Hematopoietic multipotent progenitor cell treated with erythropoietin and hydrocortisone succinate and interleukin-3 and kit ligand, for 8 days (in vitro differentiated cells): ENCODE data around the gene COMMD1.
"Not testable (repeated sequence)": the region's sequence is repeated elsewhere in the genome, so short reads cannot be mapped to it uniquely, and the experiment has no call there.

ENCODE experiments used
- DNase-seq: peaks from one replicate; pipeline ENCODE4 v3.0.0-alpha.2; 2015

COMMD1 gene

DNA sequence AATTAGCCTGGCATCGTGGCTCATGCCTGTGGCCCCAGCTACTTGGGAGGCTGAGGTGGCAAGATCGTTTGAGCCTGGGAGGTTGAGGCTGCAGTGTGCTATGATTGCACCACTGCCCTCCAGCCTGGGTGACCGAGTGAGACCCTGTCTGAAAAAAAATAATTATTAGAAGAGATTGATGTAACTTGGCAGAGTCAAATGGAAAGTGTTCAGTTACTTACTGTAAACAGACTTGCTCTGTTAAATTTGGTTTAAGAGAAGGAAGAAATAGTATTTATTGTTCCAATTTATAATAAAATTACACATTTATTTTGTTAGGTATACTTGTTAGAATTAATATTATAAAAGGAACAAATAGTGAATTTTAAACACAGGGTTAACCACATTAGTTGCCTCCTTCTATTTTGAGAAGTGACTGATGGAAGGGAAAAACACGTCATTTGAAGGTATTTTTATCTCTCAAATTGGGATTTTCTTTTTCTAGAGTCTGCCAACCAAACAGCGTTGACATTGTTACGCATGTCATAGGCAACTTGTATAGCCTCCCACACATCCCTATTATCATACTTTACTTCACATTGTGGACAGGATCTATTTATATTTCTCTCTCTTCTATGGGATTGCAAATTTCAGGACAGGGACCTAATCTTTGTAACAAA lies 171.6 kb downstream of the COMMD1 start:
- no peak for DNase-seq

DNA sequence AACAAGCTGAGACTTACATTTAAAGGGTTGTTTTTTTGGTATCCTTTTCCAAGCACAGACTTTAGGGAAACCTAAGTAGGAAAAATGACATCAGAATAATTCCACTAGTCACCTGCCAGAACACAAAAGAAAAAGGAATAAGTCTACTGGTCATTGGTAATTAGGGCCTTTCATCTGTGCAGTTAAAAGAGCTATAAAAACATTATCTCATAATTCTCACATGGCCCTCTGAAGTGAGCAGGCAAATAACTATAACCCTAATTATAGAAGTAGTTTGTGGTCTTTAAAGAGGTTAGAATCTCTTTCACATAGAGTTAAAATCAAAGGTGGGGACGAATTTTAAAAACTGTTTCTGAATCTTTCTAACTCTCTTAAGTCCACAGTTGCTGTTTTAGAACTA lies 179.3 kb downstream of the COMMD1 start:
- DNase-seq: no peak

DNA sequence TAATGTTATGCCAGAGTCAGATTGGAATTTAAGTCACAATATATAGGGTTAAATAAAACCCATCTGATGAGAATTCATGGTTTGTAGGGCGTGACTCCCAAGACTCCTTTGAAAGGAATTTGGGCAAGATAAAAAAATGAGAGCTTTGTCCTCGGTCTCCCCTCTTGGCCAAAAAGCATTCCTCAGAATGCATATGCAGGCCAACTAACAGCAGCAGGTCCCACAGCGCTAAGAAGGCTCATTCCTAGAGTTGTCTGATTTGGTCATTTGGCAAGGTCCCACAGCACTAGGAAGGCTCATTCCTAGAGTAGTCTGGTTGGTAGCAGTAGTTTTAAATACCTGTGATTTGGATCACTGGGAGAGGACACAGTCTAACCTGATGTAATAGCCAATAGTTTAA lies 184.2 kb downstream of the COMMD1 start:
- no peak for DNase-seq

DNA sequence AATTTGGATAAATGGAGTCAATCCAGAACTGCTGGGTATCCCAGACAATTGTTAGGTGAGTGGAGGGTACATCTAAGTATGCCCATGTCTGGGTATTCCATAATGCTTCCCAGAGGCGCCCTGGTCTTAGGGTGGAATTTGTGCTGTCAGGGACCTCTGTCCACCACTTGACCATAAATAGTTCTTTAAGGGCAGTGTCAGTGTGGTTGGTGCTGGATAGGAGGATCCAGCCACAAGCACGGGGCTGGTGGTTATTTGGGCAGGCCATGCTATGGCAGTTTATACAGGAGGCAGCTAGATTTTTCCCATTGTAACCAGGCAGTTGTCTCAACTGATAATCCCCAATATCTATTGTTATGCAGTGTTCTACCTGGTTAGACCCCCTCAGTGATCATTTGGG lies 186.0 kb downstream of the COMMD1 start:
- DNase-seq: no peak

DNA sequence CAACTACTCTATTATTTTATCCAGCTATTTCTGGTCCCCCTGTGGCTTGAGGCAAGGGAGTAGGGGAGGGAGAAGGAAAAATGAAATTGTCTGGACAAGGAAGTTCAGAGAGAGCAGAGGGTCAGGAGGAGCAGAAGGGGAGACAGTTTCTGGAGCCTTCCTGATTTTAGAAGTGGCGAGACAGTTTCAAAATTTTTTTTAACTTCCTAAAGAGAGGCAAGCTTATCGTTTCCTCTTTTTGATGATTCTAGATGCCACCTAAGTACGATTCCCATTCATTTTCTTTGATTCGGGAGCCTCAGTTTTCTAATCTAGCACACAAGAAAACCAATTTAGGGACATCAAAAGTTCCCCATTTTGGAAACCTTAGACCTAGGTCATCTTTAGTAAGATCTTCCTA lies 193.6 kb downstream of the COMMD1 start:
- DNase-seq: no peak

DNA sequence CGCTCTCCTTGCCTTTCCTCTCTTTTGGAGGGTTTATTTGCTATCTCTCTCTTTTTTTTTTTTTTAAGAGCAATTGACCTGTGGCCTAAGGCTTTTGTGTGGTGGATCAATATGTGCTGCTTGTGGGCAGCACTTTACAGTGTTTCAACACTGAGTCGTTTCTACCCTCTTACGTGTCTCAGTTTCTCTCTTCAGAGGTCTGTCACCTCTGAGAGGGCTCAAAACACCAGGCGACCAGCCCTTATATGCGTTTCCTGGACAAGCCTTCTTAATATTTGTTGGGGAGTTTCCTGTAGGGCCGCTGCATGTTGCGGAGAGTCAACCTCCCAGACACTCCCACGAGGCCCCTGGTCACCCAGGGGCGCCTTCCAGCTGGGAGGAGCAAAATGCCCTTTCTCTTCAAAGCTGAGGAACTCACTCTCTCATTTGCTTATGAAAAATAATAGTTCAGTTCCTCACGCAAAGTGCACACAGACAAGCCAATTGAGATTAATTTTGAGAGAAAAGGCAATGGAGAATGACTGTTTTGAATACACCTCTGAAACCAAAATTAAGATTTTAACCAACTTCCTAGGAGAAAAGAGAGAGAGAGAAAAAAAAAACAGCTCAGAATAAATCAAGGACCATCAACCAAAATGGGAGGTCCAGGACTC lies 194.2 kb downstream of the COMMD1 start:
- DNase-seq: no peak

DNA sequence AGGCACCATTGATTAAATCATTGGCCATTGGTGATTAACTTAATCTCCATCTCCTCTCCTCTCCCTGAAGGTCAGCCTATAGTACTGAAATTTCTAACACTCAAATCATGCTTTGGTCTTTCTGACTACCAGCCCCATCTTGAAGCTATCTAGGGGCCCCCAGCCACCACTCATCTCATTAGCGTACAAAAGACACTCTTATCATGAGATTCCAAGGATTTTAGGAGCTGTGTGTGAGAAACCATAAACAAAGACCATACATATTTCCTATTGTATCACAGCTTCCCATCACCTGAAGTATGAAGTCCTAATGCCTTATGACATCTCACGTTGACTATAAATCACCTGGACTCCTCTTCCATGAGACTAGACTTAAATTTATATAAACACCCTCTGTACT lies 196.4 kb downstream of the COMMD1 start:
- no peak for DNase-seq

DNA sequence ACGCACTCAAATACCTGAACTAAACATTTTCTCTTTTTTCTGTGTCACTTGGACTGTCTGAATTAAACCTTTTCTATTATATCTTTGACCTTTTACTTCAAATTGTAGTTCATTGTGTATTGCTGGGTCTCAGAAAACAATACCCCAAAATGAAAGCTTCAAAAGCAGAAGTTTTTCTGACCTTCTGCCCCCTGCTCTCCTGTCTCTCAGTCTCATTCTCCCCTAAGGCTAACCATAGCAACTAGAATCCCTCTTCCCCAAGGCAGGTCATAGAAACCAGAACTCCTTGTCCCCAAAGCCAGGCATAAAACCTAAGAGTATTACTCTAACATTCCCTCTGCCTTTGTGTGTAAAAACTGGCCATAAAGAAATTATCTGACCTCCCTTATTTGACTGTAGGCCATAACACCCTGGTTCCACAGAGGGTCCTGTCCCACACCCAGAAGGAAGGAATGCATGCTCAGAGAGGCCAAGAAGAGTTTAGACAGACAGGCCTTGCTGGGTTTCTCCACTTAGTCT lies 197.0 kb downstream of the COMMD1 start:
- no peak for DNase-seq

DNA sequence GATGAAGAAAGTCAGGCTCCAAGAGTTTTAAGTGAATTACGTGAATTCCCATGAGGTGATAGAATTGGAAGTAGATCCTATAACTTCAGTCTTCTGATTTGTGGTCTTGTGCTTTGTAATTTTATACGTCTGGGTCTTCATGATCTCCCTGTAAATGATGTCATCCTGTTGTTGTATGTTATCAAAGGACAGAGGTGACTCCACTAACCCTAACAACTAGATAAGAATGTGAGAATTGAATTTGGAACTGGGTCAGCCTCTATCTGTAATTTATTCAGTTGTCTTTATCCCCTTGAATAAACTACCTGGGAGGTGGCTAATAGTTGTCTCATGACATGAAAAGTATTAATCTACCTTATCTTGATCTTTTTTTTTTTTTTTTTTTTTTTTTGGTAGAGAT lies 204.1 kb downstream of the COMMD1 start:
- no peak for DNase-seq

DNA sequence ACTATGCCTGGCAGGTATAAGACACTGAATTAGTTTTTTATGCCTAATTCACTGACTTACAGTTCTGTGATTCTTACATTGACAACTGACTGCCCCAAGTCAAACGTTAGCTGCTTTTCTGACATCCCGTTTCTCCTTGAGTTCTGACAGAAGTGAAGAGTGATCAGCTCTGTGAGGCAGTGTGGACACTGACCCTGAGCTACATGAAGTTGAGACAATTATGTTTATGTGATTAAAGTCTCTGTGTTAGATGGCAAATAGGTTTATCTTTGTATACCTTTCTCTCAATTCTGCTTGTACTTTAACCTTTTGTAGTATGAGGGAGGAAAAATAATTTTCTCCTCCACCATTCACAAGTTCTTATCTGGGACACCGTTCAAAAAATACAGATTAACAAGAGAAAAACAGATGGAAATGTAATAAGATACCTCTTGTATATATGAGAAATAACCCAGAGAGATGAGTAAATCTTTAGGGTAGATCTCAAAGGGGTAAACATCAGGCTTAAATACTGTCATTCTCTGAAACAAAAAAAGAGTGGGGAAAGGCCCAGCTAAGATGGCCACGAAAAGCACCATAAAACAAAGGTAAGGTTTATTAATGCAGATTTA lies 205.0 kb downstream of the COMMD1 start:
- no peak for DNase-seq

DNA sequence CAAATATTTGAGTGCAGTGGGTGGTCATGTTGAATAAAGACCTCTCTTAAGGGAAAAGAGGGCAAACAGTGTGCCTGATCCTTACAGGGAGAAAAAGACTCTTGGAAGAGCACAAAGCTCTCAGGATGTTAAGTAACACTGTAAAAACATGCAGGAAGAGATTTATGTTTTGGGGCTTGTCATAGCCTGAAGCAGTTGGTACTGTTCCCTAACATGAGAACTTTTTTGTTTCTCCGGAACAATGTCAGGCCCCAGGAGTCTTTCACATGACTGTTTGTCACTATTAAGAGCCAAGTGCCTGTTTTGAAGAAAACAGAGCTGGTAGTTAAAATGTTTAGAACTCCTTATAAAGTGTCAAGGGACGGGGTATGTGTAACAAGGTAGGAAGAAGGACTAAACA lies 206.7 kb downstream of the COMMD1 start:
- DNase-seq: no peak

DNA sequence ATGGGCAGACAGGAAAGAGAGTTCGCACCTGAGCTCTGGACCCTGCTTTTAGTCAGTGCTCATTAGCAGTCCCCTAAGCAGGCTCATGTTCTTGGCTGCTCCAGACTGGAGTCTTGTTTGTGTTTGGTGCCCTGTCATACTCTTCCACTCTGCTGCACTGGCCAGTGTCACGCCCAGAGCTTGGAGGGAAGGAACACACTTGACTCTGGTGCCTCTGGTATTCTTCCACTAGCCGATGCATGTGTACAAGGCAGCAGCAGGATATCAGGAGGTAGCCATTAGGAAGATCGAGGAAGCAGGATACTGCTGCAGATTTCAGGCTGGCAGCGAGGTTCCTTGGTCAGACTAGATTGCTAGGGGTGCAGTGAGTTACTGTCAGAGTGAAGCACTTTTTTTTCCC lies 209.1 kb downstream of the COMMD1 start:
- DNase-seq: no peak

DNA sequence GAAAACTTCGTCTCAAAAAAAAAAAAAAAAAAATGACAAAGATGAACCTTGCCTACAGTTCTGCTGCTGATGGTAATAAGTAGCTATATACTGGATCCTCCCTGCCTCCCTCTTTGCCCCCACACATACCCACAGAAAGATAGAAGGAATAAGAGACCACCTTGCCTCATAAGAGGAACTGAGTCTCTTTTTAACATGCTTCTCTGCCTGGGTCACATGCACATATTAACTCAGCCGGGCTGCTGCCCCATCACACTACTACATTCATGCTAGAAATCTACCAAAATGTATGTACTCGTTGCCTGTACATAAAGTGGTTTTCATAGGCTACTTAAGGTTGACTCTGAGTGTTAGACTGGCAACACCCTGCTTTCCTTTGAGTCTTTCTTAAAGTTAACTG lies 211.5 kb downstream of the COMMD1 start:
- DNase-seq: peak; percentile 17

DNA sequence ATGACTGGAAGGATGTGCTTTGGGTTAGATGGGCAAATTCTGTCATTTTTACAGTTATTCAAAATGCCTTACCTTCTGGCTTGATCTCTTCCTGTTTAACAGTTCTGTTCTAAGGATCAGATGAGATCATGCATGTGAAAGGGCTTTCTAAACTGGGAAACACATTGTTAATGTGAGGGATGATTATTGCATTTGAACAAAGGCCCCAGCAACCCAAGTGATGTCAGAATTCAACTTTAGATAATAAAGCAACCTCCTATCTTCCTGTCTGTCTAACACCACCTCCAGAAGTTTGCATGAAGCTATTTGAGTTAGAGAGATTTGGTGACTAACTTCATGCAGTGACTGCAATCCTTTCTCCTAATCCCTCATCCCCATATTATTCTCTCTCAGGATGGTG lies 212.7 kb downstream of the COMMD1 start:
- DNase-seq: no peak

DNA sequence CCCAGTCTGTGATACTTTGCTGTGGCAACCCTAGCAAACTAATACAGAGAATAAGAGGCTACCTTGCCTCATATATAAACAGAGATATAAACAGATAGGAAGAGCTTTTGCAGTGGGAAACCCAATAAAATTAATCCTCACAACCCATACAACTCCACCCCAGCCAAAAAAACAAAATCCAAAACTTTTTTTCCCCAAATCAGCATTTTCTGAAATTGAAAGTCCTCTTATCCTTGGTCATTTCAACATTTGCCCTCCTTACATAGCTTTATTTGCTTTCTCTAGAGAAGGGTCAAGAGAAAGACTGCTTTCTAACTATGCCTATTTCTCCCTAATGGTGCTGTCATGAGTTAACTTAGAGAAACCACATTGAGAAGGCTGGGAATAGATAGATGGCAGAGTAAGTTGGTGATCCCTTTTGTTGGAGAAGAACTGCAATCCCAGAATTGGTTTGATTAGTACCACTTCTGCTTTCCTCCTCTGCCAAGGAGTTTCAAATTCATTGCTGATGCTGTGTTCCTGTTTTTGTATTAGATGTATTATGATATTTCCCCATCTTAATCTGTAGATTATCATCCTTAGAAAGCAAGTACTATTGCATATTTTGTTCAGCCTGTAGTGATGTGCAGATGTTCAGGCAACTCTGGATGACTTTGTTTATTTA lies 214.0 kb downstream of the COMMD1 start:
- DNase-seq: no peak

DNA sequence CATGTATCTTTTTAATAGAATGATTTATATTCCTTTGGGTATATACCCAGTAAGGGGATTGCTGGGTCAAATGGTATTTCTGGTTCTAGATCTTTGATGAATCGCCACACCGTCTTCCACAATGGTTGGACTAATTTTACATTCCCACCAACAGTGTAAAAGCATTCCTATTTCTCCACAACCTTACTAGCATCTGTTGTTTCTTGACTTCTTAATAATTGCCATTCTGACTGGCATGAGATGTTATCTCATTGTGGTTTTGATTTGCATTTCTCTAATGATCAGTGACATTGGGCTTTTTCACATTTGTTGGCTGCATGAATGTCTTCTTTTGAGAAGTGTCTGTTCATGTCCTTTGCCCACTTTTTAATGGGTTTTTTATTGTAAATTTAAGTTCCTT lies 220.8 kb downstream of the COMMD1 start:
- DNase-seq: not testable (repeated sequence)

DNA sequence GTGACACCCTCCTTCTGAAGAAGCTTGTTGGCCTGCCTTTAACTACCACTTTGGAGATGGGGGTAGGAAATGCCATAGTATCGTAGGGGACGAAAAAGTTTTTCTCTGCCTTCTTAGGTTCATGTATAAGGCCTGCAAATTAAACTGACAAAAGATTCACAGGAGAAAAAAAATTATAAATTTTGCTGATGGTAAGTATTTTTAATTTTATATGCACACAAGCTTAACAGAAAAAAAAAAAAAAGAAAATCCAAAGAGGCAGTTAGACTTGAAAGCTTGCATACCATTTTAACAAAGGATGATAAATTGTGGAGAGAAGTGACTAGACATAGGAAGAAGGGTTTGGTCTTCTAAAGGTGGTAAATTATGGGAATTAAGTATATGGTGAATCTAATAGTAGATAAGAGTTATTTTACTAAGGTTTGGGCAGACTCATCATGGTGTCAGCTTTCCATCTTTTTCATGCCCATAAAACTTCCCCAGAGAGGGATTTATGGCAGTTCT lies 227.9 kb downstream of the COMMD1 start:
- DNase-seq: no peak

DNA sequence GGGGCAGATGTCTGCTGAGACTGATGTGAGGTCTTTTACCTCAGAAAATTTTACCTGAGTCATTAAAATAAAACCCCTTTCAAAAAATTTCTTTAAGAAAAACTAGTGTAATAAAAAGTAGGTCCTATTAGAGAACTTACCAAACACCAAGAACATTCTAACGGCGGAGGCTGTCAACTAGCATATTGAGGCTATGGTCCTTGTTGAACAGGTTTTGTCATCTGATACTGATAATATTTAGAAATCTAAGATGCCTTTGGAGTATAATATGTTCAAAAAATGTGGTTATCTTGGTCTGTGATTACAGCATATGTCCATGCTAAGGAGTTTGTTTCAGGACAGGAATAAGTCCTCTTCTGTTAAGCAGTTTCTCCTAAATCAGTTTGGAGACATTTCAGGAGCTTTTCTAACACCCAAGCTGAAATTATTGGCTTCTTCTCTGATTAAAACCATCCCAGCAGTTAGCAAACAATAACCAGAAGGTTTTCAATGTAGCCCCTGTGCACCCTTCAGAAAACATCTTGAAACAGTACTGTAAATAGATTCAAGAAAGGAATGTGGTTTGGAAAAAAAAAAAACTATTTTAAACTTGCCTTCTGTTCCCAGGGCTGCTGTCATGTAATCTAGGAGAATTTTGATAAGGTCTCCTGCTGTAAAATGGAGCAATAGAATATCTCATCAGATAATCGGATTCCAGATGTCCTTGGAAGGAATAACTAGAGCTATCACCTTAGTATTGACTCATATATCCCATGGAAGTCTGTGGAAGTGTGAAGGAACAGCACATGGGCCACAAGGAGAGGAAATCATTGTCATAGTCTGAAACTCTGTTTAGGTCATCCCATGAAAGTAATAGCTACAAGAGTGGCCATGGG lies 231.7 kb downstream of the COMMD1 start:
- no peak for DNase-seq

DNA sequence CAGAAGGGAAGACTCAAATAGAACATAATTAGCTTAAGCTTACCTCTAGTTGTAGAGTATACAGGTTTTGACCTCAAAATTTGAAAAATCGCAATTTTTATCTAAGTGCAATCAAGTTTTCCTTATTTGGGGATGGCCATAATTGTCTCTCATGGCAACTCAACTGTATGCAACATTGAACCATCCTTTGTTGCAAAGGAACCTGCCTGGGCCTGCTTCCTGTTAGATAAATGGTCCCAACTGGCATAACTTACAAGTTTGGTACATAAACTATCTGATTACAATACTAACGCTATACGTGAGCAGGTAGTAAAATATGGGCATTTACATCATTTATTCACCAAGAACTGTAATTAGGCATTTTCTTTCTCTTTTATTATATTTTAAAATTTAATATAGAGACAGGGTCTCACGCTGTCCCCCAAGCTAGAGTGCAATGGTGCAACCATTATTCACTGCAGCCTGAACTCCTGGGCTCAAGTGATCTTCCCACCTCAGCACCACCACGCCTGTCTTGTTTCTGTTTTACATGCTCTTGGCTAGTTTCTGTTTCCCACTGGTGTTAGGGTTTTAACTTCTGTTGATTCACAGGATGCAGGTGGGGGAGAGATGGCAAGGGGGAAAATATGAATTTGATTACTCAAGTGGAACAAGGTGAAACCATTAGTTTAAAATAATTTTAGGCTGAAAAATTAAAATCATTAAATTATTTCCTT lies 235.1 kb downstream of the COMMD1 start:
- no peak for DNase-seq

DNA sequence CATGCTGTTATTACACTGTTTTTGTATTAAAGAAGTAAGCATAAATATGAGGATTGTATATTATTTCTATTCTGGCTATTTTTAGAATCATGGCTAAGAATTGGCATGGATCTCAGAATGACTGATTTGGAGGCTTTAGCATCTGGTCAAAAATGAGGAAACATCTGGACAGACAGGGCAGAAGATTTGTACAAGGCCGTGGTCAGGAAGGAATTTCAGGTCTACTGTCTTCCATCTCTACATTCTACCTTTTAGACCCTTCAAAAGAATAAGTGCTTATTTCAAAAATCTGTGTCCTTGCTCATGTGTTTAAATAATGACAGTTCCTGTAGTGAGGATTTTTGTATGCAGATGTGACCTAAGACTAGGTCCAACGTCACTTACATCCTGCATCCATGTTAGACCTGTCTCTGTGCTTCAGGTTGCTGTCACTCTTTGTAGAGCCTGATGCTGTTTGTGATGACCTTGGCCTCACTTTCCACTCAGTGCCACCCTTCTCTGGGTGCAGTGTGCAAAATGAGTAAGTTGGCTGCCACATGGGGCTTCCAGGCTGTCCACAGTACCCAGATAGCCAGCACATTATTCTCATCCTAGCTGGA lies 235.8 kb downstream of the COMMD1 start:
- DNase-seq: no peak

DNA sequence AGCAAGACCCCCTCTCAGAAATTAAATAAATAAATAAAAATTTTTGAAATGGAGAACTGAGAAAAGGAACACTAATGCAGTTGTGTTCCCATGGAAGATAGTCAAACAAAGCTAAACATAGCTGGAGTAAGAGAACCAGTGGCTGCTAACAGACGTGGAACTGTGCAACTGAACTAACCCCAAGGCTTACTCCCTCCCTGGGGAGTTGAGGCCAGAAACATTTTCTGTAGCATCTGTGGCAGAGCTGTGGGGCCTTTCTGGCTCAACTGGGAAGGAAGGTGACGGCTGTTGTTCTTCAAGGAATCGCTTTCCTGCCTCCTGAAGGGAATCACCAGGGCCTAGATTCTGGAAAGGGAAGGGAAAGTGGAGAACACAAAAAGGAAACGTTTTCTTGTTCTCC lies 236.6 kb downstream of the COMMD1 start:
- DNase-seq: no peak

DNA sequence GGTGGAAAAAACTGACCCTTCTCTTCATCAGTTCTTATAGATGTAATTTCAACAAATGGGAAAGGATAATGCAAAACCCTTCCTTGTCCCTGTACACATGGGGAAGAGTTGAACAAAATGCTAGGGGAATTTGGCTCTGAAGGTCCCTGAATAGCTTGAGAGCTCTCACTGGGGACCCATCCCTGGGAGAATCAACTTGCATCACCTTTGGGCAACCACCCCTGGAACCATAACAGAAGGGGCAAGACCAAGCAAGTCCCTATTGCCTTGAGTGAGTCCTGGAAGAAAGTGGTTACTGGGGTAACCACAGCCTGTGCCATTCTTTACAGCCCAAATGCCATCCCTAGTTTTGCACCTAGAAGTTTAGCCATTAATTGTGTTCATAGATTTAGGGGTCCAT lies 238.2 kb downstream of the COMMD1 start:
- DNase-seq: no peak
